Measurements from ENCODE around the gene TBC1D20. TPM values are rescaled to one million over a fixed set of nuclear protein-coding genes. Genes with fewer than 3 reads are reported as not detected.

Gene TBC1D20
- total RNA-seq, 1 donor from 2014 or later, result 30.9 TPM

GRCh38 chr20:417801-418342, 44.5 kb downstream of the TBC1D20 start:
- TF ChIP-seq POLR2A (IDR thresholded peaks at IDR 0.05) (no peak), POLR2AphosphoS5 (IDR thresholded peaks at IDR 0.05; ENCODE audit: insufficient read depth in 1 of 2, low read depth in 1 of 2) (no peak)
- TF ChIP-seq, protein P1, sequence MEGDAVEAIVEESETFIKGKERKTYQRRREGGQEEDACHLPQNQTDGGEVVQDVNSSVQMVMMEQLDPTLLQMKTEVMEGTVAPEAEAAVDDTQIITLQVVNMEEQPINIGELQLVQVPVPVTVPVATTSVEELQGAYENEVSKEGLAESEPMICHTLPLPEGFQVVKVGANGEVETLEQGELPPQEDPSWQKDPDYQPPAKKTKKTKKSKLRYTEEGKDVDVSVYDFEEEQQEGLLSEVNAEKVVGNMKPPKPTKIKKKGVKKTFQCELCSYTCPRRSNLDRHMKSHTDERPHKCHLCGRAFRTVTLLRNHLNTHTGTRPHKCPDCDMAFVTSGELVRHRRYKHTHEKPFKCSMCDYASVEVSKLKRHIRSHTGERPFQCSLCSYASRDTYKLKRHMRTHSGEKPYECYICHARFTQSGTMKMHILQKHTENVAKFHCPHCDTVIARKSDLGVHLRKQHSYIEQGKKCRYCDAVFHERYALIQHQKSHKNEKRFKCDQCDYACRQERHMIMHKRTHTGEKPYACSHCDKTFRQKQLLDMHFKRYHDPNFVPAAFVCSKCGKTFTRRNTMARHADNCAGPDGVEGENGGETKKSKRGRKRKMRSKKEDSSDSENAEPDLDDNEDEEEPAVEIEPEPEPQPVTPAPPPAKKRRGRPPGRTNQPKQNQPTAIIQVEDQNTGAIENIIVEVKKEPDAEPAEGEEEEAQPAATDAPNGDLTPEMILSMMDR (IDR thresholded peaks at IDR 0.05), result no peak
- no peaks in the 10 kb centered on the region for H3K27me3 ChIP-seq
- peaks cover 7% of the 10 kb centered on the region for H3K4me1 ChIP-seq
- no peaks in the 10 kb centered on the region for H3K9me3 ChIP-seq
- DNase-seq (ENCODE audit: extremely low spot score in 2 of 2), result no peak
- H3K27ac ChIP-seq, result no peak overlapping the region
- peaks cover 0 to 43% of the 10 kb centered on the region in 2 donors for H3K36me3 ChIP-seq
- intact Hi-C loops (cut with DNase I), result no loop called here
- no peak overlapping the region for H3K4me3 ChIP-seq

- intact Hi-C loops (cut with DNase I), result no loop called here
- H3K27ac ChIP-seq, result no peak overlapping the region
- TF ChIP-seq, protein P1 (IDR thresholded peaks at IDR 0.05), result no peak
- TF ChIP-seq POLR2A (IDR thresholded peaks at IDR 0.05) (no peak), POLR2AphosphoS5 (IDR thresholded peaks at IDR 0.05; ENCODE audit: insufficient read depth in 1 of 2, low read depth in 1 of 2) (no peak)
These were observed 45.2 kb downstream of the TBC1D20 start for GRCh38 chr20:416950-417800.

DNA sequence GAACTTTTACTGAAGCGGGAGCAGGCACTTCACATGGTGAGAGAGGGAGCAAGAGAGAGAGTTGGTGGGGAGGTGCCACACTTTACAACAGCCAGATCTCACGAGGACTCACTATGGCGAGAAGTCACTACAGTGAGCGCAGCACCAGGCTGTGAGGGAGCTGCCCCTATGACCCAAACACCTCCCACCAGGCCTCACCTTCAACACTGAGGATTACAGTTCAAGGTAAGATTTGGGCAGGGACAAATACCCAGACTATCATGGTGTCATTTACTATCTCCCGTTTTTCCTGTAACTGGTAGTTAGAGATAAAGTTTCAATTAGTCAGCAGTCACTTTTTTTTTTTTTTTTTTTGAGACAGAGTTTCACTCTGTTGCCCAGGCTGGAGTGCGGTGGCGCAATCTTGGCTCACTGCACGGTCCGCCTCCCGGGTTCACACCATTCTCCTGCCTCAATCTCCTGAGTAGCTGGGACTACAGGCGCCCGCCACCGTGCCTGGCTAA, 46.5 kb downstream of the TBC1D20 start:
- H3K27ac ChIP-seq, result no peak overlapping the region
- peaks cover 7% of the 10 kb centered on the region for H3K4me1 ChIP-seq
- H3K36me3 ChIP-seq, result peaks cover 0 to 29% of the 10 kb centered on the region in 2 donors
- H3K9me3 ChIP-seq, result no peaks in the 10 kb centered on the region
- TF ChIP-seq POLR2AphosphoS5 (IDR thresholded peaks at IDR 0.05; ENCODE audit: insufficient read depth in 1 of 2, low read depth in 1 of 2), result no peak
- TF ChIP-seq, protein P1 (IDR thresholded peaks at IDR 0.05), result no peak
- TF ChIP-seq POLR2A (IDR thresholded peaks at IDR 0.05), result no peak
- no peak overlapping the region for H3K4me3 ChIP-seq
- intact Hi-C loops (cut with DNase I), result no loop called here
- no peak for DNase-seq (ENCODE audit: extremely low spot score in 2 of 2)
- no peaks in the 10 kb centered on the region for H3K27me3 ChIP-seq

More at GRCh38 chr20:416950-417800, 45.2 kb downstream of the TBC1D20 start:
- Histone ChIP-seq H3K9me3 (no peaks in the 10 kb centered on the region), H3K4me3 (no peak overlapping the region), H3K36me3 (peaks cover 0 to 36% of the 10 kb centered on the region in 2 donors), H3K4me1 (peaks cover 7% of the 10 kb centered on the region), H3K27me3 (no peaks in the 10 kb centered on the region)
- DNase-seq (ENCODE audit: extremely low spot score in 2 of 2), result no peak

DNA sequence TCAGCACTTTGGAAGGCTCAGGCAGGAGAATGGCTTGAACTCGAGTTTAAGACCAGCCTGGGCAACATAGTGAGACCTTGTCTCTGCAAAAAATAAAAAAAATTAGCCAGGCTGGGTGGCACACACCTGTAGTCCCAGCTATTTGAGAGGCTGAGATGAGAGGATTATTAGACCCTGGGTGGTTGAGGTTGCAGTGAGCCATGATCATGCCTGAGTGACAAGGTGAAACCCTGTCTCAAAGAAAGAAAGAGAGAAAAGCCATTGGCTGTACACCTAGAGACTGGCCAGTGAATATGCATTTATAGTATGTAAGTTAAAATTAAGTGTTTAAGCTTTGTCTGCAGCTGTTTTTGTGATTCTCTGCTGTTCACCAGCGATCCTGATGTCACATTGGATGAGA, 48.2 kb downstream of the TBC1D20 start:
- Histone ChIP-seq H3K27ac (no peak overlapping the region), H3K9me3 (no peaks in the 10 kb centered on the region), H3K4me3 (no peak overlapping the region), H3K4me1 (peaks cover 20% of the 10 kb centered on the region), H3K27me3 (no peaks in the 10 kb centered on the region), H3K36me3 (peaks cover 0 to 21% of the 10 kb centered on the region in 2 donors)
- intact Hi-C loops (cut with DNase I), result no loop called here
- no peak for TF ChIP-seq POLR2A (IDR thresholded peaks at IDR 0.05)
- TF ChIP-seq POLR2AphosphoS5 (IDR thresholded peaks at IDR 0.05; ENCODE audit: insufficient read depth in 1 of 2, low read depth in 1 of 2), result no peak
- TF ChIP-seq, protein P1 (IDR thresholded peaks at IDR 0.05), result no peak
- DNase-seq (ENCODE audit: extremely low spot score in 2 of 2), result no peak

Data from vagina (tissue), 2 donors.